GM18867 (cell line): ENCODE measurements around the gene GNAI3.

Source experiments
- ATAC-seq: cut with Tn5 transposase; IDR thresholded peaks from one replicate; pipeline ENCODE4 v1.9.1; 2021; ENCODE audit warnings: mild to moderate bottlenecking, moderate library complexity; ENCODE audit not compliant: unreplicated experiment

GNAI3 gene

DNA sequence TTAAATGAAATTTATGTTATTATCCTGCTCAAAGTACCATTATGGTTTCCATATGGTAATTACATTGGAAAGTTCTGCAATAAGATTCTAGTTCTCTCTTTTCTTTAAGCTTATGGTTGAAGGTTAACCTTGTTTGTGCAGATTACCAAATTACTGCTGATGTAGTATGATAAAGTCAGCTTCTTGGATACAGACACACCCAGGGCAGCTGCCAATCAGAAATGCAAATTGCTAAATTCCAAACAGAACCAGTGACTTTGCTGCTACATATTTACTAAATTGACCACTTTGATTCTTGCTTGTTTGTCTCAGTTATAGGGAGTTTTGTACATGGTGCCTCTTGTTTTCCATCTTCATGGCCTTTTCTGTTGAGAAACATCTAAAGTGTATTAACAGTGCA, 44.5 kb downstream of the GNAI3 start:
- ATAC-seq, result no peak

DNA sequence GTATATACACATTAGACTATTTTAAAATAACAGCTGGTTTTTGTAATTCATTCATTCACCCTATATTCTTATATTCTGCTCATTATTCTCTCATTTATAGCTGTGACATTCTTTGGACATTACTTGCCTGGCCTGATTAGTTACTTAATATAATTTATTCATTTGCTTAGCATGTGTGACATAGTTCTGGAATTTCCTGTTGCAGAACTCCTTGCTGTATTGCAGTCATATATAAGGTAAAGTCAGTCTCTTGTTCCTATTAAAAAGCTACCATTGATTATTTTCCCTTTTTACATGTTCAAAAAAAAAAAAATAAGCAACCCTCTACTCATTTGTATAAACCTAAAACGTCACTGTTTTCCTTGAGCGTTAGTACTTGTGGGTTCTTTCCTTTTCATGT, 47.1 kb downstream of the GNAI3 start:
- no peak for ATAC-seq

DNA sequence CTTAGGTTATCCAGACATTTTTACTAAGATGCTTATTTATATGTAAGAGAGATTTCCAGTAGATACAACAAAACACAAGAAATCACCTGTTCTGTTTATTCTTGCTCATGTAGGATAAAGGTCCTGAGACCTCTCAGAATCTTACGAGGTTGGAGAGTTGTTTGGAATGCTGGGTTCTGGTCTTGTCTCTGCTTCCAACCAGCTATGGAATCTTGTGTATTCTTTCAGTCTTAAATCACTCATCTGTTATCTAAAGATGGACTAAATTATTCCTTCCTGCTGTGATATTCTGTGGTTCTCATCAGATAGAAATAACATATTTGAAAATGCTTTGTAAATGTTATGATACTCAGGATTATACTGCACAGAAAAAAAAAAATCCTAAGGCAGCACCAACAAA, 49.7 kb downstream of the GNAI3 start:
- ATAC-seq, result no peak

DNA sequence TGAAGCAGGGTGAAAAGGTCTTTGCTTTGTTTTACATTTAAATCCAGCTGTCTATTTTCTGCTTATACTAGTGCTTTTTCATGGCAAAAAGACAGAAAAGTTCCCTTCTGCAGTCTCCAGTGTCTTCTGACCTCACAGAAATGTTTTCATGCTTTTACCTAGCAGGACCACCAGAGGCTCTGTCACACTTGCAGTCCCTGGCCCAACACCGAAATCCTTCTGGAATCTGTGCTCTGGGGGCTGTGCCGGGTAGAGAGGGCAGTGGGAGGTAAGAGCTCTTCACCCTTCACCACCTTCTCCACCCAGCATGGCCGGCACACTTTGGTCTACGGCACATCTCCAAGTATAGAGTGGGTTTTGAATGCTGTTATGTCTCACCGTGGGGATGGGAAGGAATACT, 50.2 kb downstream of the GNAI3 start:
- ATAC-seq, result no peak

DNA sequence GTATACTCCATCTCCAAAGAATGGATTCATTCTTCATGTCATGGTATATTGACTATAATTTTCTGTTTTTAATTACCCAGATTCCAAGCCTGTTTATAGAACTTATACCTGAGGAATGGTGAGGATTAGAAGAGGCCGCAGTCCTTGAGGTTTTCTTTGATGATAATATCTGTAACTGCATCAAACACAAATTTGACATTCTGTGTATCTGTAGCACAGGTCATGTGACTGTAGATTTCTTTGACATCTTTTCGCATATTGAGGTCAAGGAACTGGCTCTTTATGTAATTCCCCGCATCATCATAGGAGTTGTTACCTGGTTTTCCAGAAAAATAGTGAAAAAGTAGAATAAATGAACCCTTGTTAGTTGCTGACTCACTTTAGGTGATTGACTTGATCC, 54.8 kb downstream of the GNAI3 start:
- no peak for ATAC-seq

DNA sequence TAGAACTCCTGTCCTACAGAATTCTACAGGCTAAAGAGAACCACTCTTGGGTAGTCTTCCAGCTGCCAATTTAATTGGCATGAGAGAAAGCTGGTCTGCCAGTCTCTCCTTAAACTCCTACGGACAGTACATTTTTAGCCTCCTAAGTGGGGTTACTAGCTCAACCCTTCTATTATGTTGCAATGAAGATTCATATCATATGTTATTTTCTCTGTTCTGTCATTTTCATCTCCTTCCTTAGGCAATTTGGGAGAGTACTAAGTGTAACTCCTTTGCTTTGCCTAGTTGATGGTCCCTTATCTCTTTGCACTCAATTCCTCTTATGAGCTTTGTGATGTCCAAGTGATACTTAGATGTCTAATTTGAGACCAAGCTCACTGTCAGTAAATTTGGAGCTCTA, 57.0 kb downstream of the GNAI3 start:
- ATAC-seq, result no peak

DNA sequence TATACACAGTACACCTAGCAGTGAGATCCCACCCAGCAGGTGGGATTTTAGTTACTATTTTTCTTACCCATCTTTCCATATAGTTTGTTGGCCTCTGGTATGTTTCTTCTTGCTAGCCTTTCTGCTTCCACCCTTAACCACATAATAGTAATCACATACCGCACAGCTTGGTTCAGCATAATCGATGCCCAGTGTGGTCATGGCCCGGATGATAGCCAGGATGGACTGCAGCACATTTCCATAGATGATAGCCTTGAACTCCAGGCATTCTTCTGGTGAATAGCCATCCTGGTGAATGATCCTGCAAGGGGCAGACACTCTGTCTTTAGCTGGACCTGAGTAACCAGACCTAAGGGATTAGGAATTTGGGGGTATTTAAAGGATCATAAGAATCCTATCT, 61.5 kb downstream of the GNAI3 start:
- ATAC-seq, result no peak

DNA sequence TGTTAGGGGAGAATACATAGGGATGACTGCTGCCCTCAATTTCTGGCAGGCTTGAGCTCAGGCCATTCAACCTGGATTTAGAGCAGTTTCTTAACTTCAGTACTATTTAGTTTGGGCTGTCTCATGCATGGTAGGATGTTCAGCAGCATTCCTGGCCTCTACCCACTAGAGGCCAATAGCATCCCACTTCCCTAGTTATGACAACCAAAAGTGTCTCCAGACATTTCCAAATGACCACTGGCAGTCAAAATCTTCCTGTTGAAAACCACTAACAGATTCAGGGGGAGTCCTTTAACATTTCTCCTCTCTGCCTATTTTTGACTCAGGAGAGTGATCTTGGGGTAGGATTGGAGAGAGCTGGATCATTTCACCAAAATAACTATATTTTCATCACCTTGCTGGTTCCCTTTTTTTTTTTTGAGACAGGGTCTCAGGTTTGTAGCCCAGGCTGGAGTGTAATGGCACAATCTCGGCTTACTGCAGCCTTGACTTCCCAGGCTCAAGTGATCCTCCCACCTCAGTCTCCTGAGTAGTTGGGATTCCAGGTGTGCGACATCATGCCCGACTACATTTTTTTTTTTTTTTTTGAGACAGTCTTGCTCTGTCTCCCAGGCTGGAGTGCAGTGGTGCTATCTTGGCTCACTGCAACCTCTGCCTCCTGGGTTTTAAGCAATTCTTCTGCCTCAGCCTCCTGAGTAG, 62.3 kb downstream of the GNAI3 start:
- no peak for ATAC-seq

DNA sequence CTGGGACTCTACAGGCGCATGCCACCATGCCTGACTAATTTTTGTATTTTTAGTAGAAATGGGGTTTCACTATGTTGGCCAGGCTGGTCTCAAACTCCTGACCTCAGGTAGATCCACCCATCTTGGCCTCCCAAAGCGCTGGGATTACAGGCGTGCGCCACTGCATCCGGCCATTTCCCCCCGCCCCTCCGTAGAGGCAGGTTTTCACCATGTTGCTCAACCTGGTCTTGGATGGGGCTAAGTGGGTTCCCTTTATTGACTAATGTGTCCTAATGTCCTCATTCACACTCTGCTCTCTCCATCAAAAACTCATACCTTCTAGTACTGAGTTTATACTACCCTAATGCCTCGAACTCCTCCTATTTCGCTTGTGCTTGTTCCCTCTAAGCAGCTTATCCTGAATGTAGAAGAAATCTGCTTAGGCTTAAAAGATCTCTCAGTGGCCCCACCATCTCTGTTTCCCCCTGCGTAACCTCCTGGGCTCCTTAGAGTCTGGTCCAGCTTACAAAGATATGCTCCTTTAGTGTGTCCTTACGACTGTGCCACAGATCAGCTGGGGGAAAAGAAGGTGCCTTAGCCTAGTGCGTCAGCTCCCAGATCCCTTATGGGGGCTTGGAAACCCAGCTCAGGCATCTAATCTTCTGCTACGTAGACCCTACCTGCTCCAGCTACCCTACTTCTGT, 63.0 kb downstream of the GNAI3 start:
- ATAC-seq, result no peak

DNA sequence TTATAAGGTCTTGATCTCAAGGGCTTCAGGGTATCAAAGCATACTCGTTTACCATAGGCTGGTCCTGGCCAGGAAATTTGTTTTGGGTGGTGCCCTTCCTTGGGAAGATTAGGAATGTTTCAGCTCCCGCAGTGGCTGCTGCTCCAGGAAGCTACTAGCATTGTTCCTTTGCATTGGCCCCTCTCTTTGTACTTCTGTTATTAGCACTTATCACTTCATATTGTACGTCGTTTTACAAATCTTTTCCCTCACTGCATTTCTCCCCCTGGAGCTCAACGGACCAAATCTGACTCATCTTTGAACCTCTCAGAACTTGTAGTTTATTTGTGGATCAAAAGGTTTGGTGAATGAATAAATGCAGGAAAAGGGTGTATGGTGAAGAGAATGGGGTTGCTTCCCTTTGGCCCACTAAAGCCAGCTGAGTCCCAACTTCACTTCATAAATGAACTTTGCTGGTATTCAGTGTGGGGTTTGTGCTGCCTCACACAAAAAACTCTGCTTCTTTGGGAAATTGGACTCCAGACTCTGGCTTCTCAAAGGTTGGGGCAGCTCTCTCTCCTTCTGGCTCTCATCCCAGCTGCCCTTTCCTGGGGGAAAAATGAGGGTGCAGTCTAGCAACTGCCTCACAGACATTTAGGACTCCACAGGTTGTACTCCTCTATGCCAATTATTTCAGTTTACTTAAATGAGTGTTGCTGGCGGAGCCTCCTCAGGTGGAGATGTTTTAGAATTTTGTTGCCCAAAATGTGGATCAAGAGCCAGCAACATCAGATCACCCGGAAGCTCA, 65.1 kb downstream of the GNAI3 start:
- ATAC-seq, result no peak

DNA sequence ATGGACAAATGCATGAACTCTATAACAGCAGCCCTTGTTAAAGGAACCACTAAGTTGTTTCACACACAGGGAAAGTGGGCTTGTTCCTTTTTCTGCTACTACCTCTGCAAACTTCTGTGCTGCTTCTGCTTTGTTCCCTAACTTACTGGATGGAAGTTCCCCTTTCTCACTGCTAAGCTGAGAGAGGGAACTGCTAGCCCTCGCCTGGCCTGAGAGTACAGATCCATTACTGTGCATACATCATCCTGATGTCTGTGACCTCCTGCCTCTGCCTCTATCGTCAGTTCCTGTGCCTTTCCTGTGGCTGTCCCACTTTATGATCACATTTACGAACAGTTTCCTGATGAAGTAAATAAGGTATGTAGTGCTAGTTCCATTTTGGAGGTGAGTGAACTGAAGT, 67.5 kb downstream of the GNAI3 start:
- no peak for ATAC-seq

DNA sequence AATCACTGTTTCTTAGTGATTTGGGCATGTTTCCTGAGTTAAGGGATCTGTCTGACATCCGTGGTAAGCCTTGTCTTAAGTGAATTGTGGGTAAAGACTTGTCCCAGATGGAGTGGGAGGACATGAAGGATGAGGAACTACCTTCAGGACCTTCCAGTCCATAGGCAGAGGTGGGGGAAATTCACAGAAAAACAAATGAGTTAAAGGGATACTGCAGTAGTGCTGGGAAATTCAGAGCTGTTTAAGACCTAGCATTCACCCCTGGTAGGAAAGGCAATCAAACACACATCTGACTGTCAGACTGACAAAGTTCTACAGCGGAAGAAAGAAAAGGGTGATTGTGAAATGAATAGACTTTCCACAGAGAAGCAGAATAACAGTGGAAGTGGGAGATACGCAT, 68.0 kb downstream of the GNAI3 start:
- no peak for ATAC-seq

DNA sequence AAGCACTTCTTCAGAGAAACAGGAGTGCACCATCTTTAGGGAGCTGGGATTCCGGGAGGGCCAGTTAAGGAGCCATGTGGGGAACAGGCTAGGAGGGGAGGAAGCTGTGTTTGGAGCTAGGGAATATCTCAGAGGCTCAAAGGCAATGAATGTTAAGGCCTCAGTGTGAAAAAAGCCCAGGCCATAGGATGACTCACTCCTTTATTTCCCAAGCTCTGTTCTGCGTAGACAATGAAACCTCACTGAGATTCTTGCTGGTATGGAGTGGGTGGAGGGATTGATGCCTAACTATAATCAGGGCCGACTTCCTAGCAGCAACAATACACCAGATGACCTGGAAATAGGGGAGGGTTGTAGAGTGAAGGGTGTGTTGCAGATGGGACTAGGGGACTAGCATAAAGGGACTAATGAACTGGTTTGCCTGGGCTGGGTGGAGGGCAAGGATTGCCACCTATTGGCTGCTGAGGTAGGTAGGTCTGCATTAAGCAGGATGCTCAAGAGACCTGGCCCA, 68.9 kb downstream of the GNAI3 start:
- ATAC-seq, result no peak

DNA sequence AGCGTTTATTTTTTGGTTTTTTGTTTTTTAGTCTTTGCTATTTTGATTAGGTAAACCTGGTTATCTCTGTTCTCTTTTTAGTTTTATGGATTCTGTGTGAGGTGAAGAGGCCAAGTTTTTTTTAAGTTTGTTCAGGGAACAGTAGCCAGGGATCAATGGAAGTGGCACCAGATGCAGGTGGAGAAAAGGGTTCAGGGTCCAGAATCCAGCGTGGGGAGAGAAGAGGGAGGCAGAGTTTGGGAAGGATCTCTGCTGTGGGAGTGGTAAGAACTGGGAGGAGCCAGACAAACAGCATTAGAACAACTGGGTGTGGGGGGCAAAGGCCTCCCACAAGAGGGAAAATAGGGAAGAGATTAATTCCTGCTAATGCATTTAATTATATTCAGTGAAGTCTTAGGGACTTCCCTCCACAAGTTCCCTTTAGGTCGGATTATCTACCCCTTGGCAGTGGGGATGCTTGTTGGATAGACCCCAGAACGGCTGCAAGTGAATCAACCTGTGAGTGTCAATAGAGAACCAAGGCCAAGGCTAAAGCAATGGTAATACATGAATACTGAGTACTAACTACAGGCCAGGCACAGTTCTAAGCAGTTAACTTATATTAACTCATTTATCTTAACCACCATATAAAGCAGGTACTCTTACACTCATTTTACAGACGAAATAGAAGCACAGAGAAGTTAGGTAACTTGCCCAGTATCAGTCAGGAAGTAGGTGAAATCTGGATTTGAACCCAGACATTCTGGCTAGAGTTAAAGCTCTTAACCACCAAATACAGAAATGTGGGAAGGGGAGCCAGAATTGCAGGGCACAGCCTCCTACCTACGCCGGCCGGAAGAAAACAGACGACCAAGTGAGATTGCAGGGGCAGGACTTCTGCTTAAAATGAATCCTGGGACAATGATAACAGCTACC, 70.5 kb downstream of the GNAI3 start:
- ATAC-seq, result no peak

DNA sequence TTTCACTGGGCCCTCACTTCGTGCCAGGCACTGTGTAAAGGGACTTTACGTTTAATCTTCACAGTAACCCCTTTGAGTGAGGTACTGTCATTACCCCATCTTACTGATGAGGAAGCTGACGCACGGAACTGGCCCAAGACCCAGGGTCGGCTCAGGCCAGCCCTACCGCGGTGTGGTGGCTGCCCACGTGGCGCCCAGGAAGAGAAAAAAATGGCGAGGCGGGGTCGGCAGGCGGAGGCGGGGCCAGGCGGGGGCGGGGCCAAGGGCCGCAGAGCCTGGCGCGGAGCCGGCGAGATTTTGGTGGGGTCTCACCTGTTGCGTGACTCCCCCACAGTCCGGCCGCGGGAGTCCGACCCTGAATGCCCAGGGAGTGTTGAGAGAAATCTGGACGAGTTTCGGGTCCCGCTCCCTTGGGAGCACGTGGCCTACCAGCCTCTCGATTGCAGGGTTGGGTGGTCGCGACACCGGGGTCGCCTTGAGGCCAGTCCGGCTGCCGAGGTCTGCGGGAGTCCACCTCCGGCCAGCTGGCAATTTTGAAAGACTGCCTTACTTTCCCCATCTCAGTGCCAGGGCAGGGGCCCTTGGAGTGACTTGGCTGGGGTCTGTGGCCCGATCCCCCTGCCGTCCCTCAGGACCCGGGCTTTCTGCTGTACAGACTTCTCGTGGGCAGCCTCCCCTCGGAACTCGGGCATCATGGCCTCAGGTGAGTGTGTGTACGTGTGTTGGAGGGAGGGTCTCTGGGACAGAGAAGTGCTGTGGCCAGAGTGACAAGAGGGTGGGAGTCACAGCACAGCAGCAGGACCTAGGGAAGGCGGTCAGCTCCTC, 71.4 kb downstream of the GNAI3 start, which contains the start of the genes AMPD2 and GNAT2:
Gene AMPD2 (plus strand): TSS at position 262 of the 825 bp plus-strand sequence. CDS start 1,339 bp downstream, outside the sequence.
Gene GNAT2 (minus strand): TSS at position 41 of the 825 bp plus-strand sequence. CDS start 6,746 bp downstream, outside the sequence.
- ATAC-seq, result peak; percentile 62

DNA sequence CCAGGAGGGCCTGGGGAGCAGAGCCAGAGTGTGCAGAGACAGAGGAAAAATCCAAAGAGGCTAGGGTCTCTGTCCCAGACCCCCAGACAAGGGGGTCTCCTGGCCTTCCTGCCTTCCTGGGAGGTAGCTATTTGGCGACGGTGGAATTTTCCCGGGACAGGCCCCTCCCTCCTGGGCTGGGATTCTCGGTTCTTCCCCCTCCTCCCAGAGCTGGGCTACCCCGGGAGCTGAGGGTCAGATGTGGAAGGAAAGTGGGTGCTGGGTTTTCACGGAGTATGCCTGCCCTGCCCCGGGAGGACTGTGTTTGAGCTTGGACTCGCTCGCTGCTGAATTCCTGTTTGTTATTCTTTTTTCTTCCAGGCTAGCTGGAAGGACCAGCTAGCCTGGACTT, 72.0 kb downstream of the GNAI3 start:
- no peak for ATAC-seq

DNA sequence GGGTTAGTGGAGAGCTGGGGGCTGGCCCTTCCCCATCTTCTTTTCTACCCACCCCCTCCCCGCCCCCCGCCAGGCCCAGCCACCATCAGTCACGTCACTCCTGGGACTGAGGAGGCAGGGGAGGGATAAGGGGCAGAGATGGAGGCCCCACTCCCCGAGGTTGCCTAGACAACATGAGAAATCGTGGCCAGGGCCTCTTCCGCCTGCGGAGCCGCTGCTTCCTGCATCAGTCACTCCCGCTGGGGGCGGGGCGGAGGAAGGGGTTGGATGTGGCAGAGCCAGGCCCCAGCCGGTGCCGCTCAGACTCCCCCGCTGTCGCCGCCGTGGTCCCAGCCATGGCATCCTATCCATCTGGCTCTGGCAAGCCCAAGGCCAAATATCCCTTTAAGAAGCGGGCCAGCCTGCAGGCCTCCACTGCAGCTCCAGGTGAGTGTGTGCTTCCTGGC, 72.4 kb downstream of the GNAI3 start:
- peak; percentile 79 for ATAC-seq

DNA sequence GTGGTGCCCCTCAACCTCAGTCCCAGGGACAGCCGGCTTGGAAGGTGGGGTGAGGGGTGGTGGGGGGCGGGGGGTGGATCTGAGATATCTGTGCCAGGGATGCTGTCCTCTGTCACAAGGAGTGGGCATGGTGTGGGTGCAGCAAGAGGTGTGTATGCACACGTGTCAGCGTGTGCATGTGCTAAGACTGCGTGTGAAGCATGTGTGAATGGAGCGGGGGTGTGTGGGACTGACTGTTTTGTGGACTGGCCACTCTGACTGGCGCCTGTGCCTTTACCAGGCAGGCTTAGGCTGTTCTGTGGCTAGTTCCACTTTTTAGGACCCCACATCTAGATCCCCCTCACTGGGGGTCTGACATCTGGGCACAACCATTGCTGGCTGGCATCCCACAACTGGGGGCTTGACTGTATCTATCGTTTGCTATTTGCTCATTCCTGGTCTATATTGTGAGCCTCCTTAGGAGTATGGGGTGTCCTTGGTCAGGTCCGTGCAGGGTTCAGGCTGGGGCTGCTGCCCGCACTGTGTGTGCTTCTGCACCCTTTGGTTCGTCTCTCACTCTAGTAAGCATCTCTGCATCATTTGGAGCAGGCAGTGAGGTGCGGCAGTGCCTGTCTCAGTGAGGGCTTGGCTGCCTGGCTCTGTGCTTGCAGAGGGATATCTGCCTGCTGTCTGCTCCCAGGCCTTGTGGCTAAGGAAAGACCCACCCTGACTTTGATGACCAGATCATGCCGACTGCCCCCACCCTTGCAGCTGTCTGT, 73.1 kb downstream of the GNAI3 start:
- no peak for ATAC-seq
